ENCODE measurements around the gene SMOC1. TPM values are rescaled to one million over a fixed set of nuclear protein-coding genes. Genes with fewer than 3 reads are reported as not detected.

Gene SMOC1
- total RNA-seq, 3 donors from 2014 or later (not counting 1 experiment from before 2014, with no cell fraction given), result not detected

DNA sequence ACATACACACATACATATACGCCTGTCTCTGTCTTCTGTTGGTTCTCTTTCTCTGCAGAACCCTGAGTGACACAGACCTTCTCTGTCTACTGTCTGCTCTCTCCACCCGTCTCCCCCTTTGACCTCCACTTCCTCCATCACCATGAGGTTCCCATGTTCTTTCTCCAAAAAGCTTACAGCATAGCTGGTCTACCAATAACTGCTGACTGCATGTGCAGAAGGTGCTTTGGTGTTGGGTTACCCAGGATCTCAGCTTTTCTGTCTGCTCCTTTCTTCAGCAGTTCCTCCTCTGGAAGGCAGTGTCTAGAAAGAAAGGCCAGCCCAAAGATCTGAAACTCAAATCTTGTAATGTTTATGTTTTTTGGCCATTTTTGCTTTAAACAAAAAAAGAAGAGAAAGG, 125.6 kb downstream of the SMOC1 start:
- Mint-ChIP-seq H3K27me3 (ENCODE audit: low read depth in 2 of 2) (peaks cover 0 to 6% of the 10 kb centered on the region in 2 donors), H3K36me3 (no peaks in the 10 kb centered on the region), H3K9me3 (no peaks in the 10 kb centered on the region), H3K4me1 (no peaks in the 10 kb centered on the region), H3K4me3 (no peak overlapping the region), H3K27ac (no peak overlapping the region)
- no peak for DNase-seq
- Histone ChIP-seq H3K4me1 (ENCODE audit: control insufficient read depth, insufficient read depth, low read length) (no peaks in the 10 kb centered on the region), H3K9me3 (ENCODE audit: control insufficient read depth, insufficient read depth, low read length) (no peaks in the 10 kb centered on the region), H3K4me3 (ENCODE audit: low read length) (no peak overlapping the region), H3K27me3 (ENCODE audit: control insufficient read depth, insufficient read depth, low read length) (no peaks in the 10 kb centered on the region), H3K36me3 (ENCODE audit: control insufficient read depth, insufficient read depth, low read length) (no peaks in the 10 kb centered on the region), H3K27ac (ENCODE audit: low read length) (no peak overlapping the region)
- ATAC-seq, result no peak
- 67% methylated on average over 2 of the region's 2 CpGs for WGBS (ENCODE audit: insufficient coverage)
- intact Hi-C loops (cut with micrococcal nuclease), result no loop called here
- no peak for TF ChIP-seq CTCF (IDR thresholded peaks at IDR 0.05)

DNA sequence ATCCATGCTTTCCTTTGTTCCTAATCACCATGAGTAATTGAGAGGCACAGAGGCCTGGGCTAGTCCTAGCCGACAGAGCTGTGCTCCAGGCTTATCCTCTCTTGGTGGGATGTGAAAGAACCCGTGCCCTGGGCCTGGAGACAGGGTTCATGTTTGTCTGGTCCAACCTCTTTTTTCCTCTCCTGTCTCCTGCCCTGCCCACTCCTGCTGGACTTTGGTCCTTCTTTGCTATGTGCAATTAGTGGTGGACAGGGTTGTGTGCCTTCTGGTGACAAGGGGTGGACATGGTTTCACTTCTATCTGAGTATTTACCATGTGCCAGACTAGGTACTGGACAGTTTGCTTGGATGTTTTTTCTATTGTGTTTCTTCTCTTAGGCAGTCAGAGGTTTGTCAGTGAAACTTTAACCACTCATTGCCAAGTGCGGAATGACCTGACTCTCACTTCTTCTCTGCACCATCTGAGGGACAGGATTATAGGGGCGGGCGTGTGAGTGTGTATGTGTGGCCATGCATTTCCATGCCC, 126.1 kb downstream of the SMOC1 start:
- H3K4me1 Mint-ChIP-seq, result no peaks in the 10 kb centered on the region
- H3K4me3 Mint-ChIP-seq, result no peak overlapping the region
- no peak for ATAC-seq
- Histone ChIP-seq H3K9me3 (ENCODE audit: control insufficient read depth, insufficient read depth, low read length) (no peaks in the 10 kb centered on the region), H3K27me3 (ENCODE audit: control insufficient read depth, insufficient read depth, low read length) (no peaks in the 10 kb centered on the region), H3K36me3 (ENCODE audit: control insufficient read depth, insufficient read depth, low read length) (no peaks in the 10 kb centered on the region), H3K4me1 (ENCODE audit: control insufficient read depth, insufficient read depth, low read length) (no peaks in the 10 kb centered on the region), H3K4me3 (ENCODE audit: low read length) (no peak overlapping the region), H3K27ac (ENCODE audit: low read length) (no peak overlapping the region)
- H3K36me3 Mint-ChIP-seq, result no peaks in the 10 kb centered on the region
- TF ChIP-seq CTCF (IDR thresholded peaks at IDR 0.05), result no peak
- peaks cover 0 to 6% of the 10 kb centered on the region in 2 donors for H3K27me3 Mint-ChIP-seq (ENCODE audit: low read depth in 2 of 2)
- 90% methylated on average over 5 of the region's 5 CpGs for WGBS (ENCODE audit: insufficient coverage)
- H3K27ac Mint-ChIP-seq, result no peak overlapping the region
- intact Hi-C loops (cut with micrococcal nuclease), result no loop called here
- H3K9me3 Mint-ChIP-seq, result no peaks in the 10 kb centered on the region
- DNase-seq, result no peak

DNA sequence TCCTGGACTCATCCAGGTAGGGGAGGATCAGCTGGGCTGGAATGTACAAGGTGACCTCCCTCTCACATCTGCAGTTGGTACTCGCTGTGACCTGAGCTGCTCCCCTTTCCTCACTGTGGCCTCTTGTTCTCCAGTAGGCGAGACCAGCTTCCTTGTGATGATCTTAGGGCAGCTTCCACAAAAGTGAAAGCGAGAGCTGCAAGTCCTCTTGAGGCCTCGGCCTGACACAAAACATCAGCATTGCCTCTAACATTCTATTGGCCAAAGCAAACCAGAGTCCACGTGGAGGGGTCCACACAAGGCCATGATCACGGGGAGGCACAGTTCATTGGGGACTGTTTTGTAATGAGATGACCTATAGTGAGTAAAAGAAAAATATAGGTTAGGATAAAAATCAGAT, 127.5 kb downstream of the SMOC1 start:
- no peaks in the 10 kb centered on the region for H3K36me3 ChIP-seq (ENCODE audit: control insufficient read depth, insufficient read depth, low read length)
- ATAC-seq (no peak), DNase-seq (no peak)
- H3K4me3 ChIP-seq (ENCODE audit: low read length), result no peak overlapping the region
- Mint-ChIP-seq H3K4me1 (no peaks in the 10 kb centered on the region), H3K9me3 (no peaks in the 10 kb centered on the region), H3K4me3 (no peak overlapping the region), H3K36me3 (no peaks in the 10 kb centered on the region), H3K27ac (no peak overlapping the region), H3K27me3 (ENCODE audit: low read depth in 2 of 2) (peaks cover 2 to 6% of the 10 kb centered on the region in 2 donors)
- 63% methylated on average over 6 of the region's 6 CpGs for WGBS (ENCODE audit: insufficient coverage)
- no peaks in the 10 kb centered on the region for H3K27me3 ChIP-seq (ENCODE audit: control insufficient read depth, insufficient read depth, low read length)
- no peaks in the 10 kb centered on the region for H3K9me3 ChIP-seq (ENCODE audit: control insufficient read depth, insufficient read depth, low read length)
- H3K27ac ChIP-seq (ENCODE audit: low read length), result no peak overlapping the region
- TF ChIP-seq CTCF (IDR thresholded peaks at IDR 0.05), result no peak
- intact Hi-C loops (cut with micrococcal nuclease), result no loop called here
- H3K4me1 ChIP-seq (ENCODE audit: control insufficient read depth, insufficient read depth, low read length), result no peaks in the 10 kb centered on the region
